Endothelial cell of umbilical vein (primary cell): ENCODE measurements around the gene MOCOS. TPM values are rescaled to one million over a fixed set of nuclear protein-coding genes. Genes with fewer than 3 reads are reported as not detected.

Experiments
- BruUV-seq: library from RNA; stranded (reverse); fragments of 400-500 nt; replicated peaks from 2 replicates; lab custom pipeline; 2021; lab: Mats Ljungman, UMichigan
- CTCF ChIA-PET: fragments of 300-600, 350-600 bp; sonication (Branson Sonifier 250); formaldehyde crosslinking; loops from one replicate; lab custom pipeline; 2021; ENCODE audit warnings: antibody characterized with exemption, inconsistent platforms; lab: Charles Lee
- POLR2A ChIA-PET: fragments of 300-600, 350-600 bp; sonication (Branson Sonifier 250); formaldehyde crosslinking; loops from one replicate; lab custom pipeline; 2021; ENCODE audit warnings: antibody characterized with exemption, inconsistent platforms; lab: Charles Lee
- DNase-seq: peaks from one replicate; pipeline ENCODE4 v3.0.0-alpha.2; 2011; ENCODE audit warnings: low read depth, low spot score
- FAIRE-seq: peaks from 2 replicates; lab custom pipeline; 2011; peaks lifted over from hg19 to GRCh38; lab: Jason Lieb, UNC
- H2AFZ ChIP-seq: 2 replicates; pipeline ENCODE4 v1.6.0; 2012; ENCODE audit warnings: low read depth, low read length, control low read depth, inconsistent platforms
- H3K27ac ChIP-seq: 2 replicates; pipeline ENCODE4 v1.5.1; 2011; ENCODE audit warnings: low read depth, mild to moderate bottlenecking, control low read depth, low read length, moderate library complexity; ENCODE audit not compliant: insufficient read depth
- H3K27me3 ChIP-seq, 2 experiments: 2 replicates each; pipeline versions ENCODE4 v1.6.0 to v1.6.1; 2011; ENCODE audit warnings: low read length in 2 of 2, mixed read lengths in 1 of 2; ENCODE audit not compliant: control insufficient read depth in 2 of 2, insufficient read depth in 2 of 2
- H3K36me3 ChIP-seq, 2 experiments: 2 replicates in 1 of 2; 3 replicates in 1 of 2; pipeline ENCODE4 v1.5.1; 2011; ENCODE audit warnings: low read length in 2 of 2, mild to moderate bottlenecking in 1 of 2, moderate library complexity in 1 of 2; ENCODE audit not compliant: control insufficient read depth in 2 of 2, insufficient read depth in 2 of 2; ENCODE audit errors: extremely low read depth in 1 of 2
- H3K4me1 ChIP-seq: 3 replicates; pipeline ENCODE4 v1.5.1; 2011; ENCODE audit warnings: mild to moderate bottlenecking, low read length; ENCODE audit not compliant: control insufficient read depth, insufficient read depth; ENCODE audit errors: extremely low read depth
- H3K4me2 ChIP-seq: 2 replicates; pipeline ENCODE4 v1.6.1; 2011; ENCODE audit warnings: low read length, control low read depth, mixed read lengths; ENCODE audit not compliant: insufficient read depth
- H3K4me3 ChIP-seq, 3 experiments: fragments of 200-600 bp in 1 of 3; sonication (generic), shearing (Covaris generic) in 1 of 3; replicated peaks in 1 of 3; 2 replicates each; pipeline ENCODE4 v1.5.1; 2011 to 2016; ENCODE audit warnings: control low read depth in 3 of 3, low read length in 3 of 3, mild to moderate bottlenecking in 2 of 3, inconsistent platforms in 1 of 3, low read depth in 1 of 3, moderate library complexity in 1 of 3; ENCODE audit not compliant: insufficient read depth in 1 of 3
- H3K79me2 ChIP-seq: 2 replicates; pipeline ENCODE4 v1.6.0; 2012; ENCODE audit warnings: low read length, inconsistent platforms; ENCODE audit not compliant: control insufficient read depth, insufficient read depth
- H3K9ac ChIP-seq: replicated peaks from 2 replicates; pipeline ENCODE3; 2011; ENCODE audit warnings: low read length, control low read depth; ENCODE audit not compliant: insufficient read depth; ENCODE audit errors: extremely low read depth
- H3K9me1 ChIP-seq: replicated peaks from 3 replicates; pipeline ENCODE4 v1.6.0; 2011; ENCODE audit warnings: mild to moderate bottlenecking, low read length; ENCODE audit not compliant: control insufficient read depth, insufficient read depth; ENCODE audit errors: extremely low read depth
- H3K9me3 ChIP-seq: replicated peaks from 2 replicates; pipeline ENCODE4 v1.5.1; 2012; ENCODE audit warnings: low read length, inconsistent platforms; ENCODE audit not compliant: control insufficient read depth, insufficient read depth
- H4K20me1 ChIP-seq: replicated peaks from 2 replicates; pipeline ENCODE3; 2011; ENCODE audit warnings: mild to moderate bottlenecking, low read length; ENCODE audit not compliant: control insufficient read depth, insufficient read depth; ENCODE audit errors: extremely low read depth
- EZH2 ChIP-seq: IDR thresholded peaks from 2 replicates; pipeline ENCODE4 v1.6.1; 2012; ENCODE audit warnings: borderline replicate concordance, low read depth, mild to moderate bottlenecking, moderate library complexity, low read length, inconsistent platforms; ENCODE audit not compliant: severe bottlenecking
- GATA2 ChIP-seq: IDR thresholded peaks from 2 replicates; pipeline ENCODE4 v1.7.0; 2011; ENCODE audit warnings: low read depth, mild to moderate bottlenecking, moderate library complexity, mixed read lengths, low read length; ENCODE audit not compliant: insufficient read length, insufficient read depth
- JUN ChIP-seq: IDR thresholded peaks from 2 replicates; pipeline ENCODE4 v1.6.1; 2011; ENCODE audit warnings: borderline replicate concordance, low read depth; ENCODE audit not compliant: insufficient read length, insufficient read depth
- MYC ChIP-seq: IDR thresholded peaks from one replicate; pipeline ENCODE4 v1.6.1; 2011; ENCODE audit warnings: mild to moderate bottlenecking, low read depth, low read length
- dilution Hi-C: fragments of 300-500 bp; cut with MboI; formaldehyde crosslinking; loops from one replicate; pipeline ENCODE4 v1.15.0; 2019; ENCODE audit warnings: low sequenced_read_pairs; ENCODE audit not compliant: extremely low pct_ligation_motif_present
- intact Hi-C: fragments of 100-400 bp; cut with micrococcal nuclease; formaldehyde crosslinking; loops from one replicate; pipeline ENCODE4 v1.10.0; 2022
- polyA plus RNA-seq, 4 experiments: library from polyadenylated mRNA; depleted of rRNA in 3 of 4; stranded (reverse) in 3 of 4; unstranded in 1 of 4; fragments of >200 nt; gene quantifications; 2 replicates each; pipeline versions ENCODE4 v1.2.1 to v1.2.3, GENCODE V29; 2011 to 2012; ENCODE audit warnings: missing spikeins in 1 of 4
- total RNA-seq: library from RNA; stranded (reverse); gene quantifications from 2 replicates; pipeline ENCODE4 v1.2.3, GENCODE V29; 2021
- TF ChIP-seq, protein P1 (sequence below): IDR thresholded peaks from 2 replicates; pipeline ENCODE4 v1.6.1; 2011; ENCODE audit not compliant: insufficient read depth, insufficient read length

Gene MOCOS
- total and polyA plus RNA-seq, 2 donors (not counting 3 experiments of a cell fraction or from before 2014, with no cell fraction given) = 0.18 to 0.88 TPM

DNA sequence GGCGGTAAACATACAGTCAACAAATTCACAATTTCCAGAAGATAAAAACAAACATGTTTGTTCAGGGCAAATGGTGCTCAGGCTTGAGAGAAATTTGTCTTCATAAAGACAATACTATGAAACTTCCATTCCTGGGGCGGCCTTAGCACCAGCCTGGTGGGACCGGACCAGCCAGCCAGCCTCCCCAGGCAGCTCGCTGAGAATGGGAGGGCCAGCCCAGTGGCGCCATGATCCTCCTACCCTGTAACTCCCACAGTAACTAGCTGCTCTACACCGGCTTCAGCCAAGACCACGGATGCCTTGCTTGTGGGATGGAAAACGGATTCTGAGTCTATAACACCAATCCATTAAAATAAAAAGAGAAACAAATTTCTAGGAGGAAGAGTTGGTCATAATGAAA is 86.0 kb downstream of the MOCOS start:
- POLR2A ChIA-PET = no interaction called here
- Histone ChIP-seq H3K4me1 (no peaks in the 10 kb centered on the region), H3K9ac (no peak overlapping the region), H3K27me3 (peaks cover 2 to 11% of the 10 kb centered on the region in 2 experiments), H3K4me3 (no peak overlapping the region), H3K9me1 (no peaks in the 10 kb centered on the region), H4K20me1 (no peaks in the 10 kb centered on the region), H3K4me2 (no peak overlapping the region), H3K36me3 (no peaks in the 10 kb centered on the region), H2AFZ (no peak overlapping the region), H3K27ac (no peak overlapping the region), H3K9me3 (no peaks in the 10 kb centered on the region), H3K79me2 (no peaks in the 10 kb centered on the region)
- CTCF ChIA-PET = interaction anchor here (0.6 to 1.6 kb wide), 2 partner anchors 11 to 190 kb away, joined by 3 to 8 read pairs; no protein-coding TSS in a partner anchor
- FAIRE-seq (no peak), DNase-seq (no peak)
- BruUV-seq = no TSS peak
- TF ChIP-seq, protein P1, sequence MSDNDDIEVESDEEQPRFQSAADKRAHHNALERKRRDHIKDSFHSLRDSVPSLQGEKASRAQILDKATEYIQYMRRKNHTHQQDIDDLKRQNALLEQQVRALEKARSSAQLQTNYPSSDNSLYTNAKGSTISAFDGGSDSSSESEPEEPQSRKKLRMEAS = no peak
- no peak for TF ChIP-seq GATA2
- dilution Hi-C loops = no loop called here
- intact Hi-C loops = no loop called here

DNA sequence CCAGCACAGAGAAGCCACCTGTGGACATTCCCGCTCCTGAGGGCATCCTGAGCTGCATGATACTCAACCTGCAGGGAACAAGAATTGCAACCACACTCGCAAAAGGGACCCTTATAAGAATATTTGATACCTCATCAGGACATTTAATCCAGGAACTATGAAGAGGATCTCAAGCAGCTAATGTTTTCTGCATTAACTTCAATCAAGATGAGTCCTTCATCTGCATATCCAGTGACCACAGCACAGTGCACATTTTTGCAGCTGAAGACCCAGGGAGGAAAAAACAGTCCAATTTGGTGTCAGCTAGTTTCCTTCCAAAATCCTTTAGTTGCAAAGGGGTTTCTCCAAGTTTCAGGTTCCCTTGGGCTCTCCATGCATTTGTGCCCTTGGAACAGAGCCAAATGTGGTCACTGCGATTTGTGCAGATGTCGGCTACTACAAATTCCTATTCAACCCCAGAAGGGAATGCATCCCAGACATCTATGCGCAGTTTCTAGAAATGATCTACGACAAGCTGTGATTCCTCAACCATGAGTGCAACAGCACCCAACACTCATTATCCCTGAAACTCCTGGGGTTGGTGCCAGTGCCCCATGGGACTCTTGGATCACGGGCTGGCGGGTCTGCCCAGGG is 86.9 kb downstream of the MOCOS start:
- TF ChIP-seq MYC (no peak), JUN (no peak), EZH2 (no peak)
- TF ChIP-seq, protein P1 = no peak
- no peak overlapping the region for H3K4me3 ChIP-seq
- intact Hi-C loops (no loop called here), dilution Hi-C loops (no loop called here)
- POLR2A ChIA-PET = no interaction called here
- no peaks in the 10 kb centered on the region for H4K20me1 ChIP-seq
- H3K9me3 ChIP-seq = no peaks in the 10 kb centered on the region
- H3K27me3 ChIP-seq = peaks cover 7 to 18% of the 10 kb centered on the region in 2 experiments
- H3K4me2 ChIP-seq = no peak overlapping the region
- H3K4me1 ChIP-seq = no peaks in the 10 kb centered on the region
- FAIRE-seq (no peak), DNase-seq (no peak)
- BruUV-seq = no TSS peak
- CTCF ChIA-PET = interaction anchor here (0.6 to 1.6 kb wide), 2 partner anchors 10 to 190 kb away, joined by 3 to 8 read pairs; no protein-coding TSS in a partner anchor
- H3K27ac ChIP-seq = no peak overlapping the region
- H2AFZ ChIP-seq = no peak overlapping the region
- H3K9ac ChIP-seq = no peak overlapping the region
- no peaks in the 10 kb centered on the region for H3K79me2 ChIP-seq
- H3K36me3 ChIP-seq = no peaks in the 10 kb centered on the region
- no peaks in the 10 kb centered on the region for H3K9me1 ChIP-seq
